Stimulated activated CD8-positive, alpha-beta memory T cell treated with anti-CD3 and anti-CD28 coated beads, Interleukin-15, amount 100 ng/mL, for 1 hour (primary cell): ENCODE data around the gene RACGAP1.
A peak's percentile ranks its signal among the peaks of the same experiment; 100 is the strongest.

Experiments
- DNase-seq: peaks from one replicate; pipeline ENCODE4 v3.0.0-alpha.2; 2020; ENCODE audit warnings: low read depth

Gene RACGAP1

DNA sequence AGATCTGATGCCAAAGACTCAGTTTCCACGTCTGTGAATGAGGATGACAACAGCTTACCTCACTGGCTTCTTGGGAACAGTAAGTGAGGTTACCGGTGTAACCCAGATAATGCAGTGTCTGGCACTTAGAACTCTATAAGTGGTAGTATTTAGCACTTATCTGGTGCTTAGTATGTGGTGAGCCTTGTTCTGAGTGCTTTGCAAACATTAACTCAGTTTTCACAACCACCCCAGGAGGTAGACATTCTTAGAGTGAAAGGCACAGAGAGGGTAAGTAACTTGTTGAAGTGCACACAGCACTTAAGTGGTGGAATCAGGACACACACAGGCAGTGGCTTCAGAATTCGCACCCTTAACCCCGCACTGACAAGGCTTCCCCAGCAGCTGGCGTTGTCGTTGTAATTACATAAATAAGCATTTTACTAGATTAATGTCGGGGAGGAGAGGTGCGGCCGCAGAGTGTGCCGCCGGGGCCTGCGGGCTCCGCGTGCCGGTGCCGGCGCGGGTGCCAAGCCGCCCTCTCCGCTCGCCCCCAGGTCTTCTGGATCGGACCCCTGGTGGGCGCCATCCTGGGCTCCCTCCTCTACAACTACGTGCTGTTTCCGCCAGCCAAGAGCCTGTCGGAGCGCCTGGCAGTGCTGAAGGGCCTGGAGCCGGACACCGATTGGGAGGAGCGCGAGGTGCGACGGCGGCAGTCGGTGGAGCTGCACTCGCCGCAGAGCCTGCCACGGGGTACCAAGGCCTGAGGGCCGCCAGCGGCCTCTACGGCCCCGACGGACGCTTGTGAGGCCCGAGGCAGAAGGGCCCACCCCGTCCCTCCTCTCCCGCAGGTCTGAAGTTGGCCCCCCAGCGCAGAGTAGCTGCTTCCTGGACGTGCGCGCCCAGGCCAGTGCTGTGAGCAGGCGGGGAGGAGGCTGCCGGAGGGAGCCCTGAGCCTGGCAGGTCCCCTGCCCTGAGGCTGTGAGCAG is 70.1 kb downstream of the RACGAP1 start:
- no peak for DNase-seq

DNA sequence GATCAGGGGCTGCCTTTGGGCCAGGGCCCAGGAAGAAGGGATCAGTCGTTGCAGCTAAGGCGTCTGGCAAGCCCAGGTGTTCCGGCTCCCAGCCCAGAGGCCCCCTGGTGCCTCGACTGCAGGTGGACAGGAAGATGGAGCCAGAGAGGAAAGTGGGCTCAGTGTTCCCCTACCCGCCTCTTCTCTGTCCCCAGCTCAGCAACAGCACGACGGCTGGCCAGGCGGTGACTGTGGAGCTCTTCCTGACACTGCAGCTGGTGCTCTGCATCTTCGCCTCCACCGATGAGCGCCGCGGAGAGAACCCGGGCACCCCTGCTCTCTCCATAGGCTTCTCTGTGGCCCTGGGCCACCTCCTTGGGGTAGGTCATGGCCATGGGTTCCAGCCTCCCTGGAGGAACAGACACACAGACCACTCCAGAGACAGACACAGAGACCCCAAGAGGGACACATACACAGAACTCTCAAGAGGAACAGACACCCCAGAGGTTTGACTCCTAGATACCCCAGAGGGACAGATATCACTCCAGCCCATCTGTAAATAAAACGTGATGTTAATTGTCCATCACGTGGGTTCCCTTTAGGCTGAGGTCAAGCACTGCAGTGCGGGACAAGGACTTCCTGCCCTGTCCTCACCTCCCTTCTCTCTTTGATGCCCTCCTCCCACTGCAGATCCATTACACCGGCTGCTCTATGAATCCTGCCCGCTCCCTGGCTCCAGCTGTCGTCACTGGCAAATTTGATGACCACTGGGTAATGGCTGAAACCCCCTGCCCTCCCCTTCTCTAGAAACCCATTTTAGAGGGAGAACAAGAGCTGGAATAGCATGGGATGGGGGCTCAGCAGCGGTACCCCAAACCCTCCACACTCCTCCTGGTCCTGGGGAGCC is 71.1 kb downstream of the RACGAP1 start:
- no peak for DNase-seq

DNA sequence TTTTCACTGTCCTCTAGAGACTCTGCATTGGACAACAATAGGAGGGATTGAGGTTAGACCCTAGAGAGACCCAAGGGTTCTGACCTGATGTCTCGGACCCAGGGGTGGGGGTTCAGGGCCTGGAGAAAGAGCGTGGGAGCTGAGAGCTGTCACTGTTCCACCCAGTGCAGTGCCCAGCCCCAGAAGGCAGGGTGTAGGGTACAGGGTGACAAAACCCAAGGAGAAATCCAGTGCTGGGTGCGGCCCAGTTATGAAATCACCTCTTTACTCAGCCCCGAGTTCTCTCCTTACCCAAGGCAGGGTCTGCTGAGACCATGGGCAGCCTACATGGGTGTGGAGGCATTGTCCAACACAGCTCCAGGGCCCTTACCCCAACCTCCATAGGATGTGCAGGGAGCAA is 72.1 kb downstream of the RACGAP1 start:
- DNase-seq = no peak

DNA sequence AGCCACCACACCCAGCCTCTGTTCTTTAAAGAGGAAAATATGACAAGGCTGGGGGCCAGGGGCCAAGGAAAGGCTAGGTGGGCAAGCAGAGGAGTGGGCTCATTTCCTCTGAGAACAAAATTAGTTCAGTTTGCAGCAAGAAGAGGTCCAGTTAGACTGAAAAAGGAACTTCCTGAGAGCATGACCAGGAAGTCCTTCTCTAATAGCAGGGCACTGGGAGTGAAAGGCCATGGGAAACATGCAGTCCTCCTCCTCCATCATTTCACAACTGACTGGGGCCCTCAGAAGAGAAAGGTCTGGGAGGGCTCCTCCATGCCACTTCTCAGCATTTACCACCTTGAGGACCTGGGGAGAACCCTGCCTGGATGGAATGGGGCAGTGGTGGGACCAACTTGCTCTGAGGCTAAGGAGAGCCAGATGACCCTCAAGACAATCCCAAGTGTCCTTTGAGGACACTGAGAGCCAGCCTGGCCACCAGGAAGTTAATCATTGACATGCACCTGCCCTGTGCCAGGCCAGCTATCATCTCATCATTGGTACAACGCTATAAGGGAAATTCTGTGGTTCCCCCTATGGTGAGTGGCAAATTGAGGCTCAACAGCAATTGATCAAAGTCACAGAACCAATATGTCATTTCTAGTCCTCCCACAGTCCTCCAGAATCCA is 72.8 kb downstream of the RACGAP1 start:
- DNase-seq = no peak

DNA sequence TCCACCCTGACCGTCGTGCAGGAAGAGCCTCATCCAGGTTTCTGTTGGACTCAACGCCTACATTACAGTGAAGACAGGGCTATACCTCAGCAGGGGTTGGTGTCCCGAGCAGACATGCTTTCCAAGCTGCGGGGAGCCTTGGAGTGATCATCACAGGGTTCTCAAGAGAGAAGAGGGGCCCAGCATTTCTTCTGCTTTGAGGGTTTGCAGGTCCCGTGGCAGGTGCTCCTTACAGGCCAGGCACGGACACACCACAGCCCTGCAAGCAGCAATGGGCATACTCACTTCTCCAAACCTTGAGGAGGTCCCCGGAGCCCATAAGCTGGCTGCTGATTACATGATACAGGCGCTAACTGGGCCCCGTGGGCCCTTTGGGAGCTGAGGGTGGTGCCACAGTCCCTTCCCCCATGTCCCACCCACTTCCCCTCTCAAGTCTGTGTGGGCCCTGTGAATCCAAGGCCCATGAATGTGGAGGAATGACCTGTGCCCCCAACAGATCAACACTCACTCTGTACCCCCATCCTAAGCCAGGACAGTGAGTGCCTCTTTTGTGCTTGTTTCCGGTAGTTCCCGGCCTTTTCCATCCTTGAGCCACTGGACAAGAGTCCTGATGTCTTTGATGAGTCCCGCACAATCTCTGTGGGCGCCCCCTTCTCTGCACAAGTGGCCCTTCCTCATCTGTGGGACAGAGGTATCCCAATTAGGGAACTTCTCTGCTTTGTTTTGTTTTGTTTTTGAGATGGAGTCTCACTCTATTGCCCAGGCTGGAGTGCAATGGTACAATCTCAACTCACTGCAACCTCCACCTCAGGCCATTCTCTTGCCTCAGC is 73.7 kb downstream of the RACGAP1 start:
- no peak for DNase-seq

DNA sequence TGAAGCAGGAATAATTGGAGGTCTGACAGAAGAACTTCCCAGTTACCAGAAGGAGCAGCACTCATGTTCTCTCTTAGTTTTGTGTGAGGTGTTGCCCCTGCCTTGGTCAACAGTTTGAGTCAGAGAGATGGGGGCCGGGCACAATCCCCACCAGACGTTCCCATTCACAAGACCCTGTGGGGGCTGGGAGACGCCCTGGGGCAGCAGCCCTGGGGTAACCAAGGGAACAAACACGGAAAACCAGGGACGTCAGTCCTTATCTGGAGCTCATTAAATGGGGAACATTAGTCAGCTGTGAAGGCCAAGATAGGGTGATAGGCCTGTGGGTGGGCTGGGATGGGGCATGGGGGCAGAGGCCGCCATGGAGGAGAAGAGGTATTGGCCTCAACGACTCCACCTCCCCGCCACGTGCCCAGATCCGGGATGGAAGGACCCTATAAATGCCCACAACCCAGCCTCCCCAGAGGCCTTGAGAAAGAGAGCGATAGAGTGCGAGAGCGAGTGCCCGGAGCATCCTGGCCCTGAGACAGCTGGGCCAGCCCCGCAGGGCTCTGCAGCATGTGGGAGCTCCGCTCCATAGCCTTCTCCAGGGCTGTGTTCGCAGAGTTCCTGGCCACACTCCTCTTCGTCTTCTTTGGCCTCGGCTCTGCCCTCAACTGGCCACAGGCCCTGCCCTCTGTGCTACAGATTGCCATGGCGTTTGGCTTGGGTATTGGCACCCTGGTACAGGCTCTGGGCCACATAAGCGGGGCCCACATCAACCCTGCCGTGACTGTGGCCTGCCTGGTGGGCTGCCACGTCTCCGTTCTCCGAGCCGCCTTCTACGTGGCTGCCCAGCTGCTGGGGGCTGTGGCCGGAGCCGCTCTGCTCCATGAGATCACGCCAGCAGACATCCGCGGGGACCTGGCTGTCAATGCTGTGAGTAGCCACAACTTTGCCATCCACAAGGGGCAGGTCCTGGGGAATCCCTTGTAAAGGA is 74.7 kb downstream of the RACGAP1 start, which contains the start of gene AQP2:
Gene AQP2, plus strand, starts transcription at position 465 of the 979 bp plus-strand sequence. Its CDS starts 94 bp downstream, at position 559.
- DNase-seq = no peak

DNA sequence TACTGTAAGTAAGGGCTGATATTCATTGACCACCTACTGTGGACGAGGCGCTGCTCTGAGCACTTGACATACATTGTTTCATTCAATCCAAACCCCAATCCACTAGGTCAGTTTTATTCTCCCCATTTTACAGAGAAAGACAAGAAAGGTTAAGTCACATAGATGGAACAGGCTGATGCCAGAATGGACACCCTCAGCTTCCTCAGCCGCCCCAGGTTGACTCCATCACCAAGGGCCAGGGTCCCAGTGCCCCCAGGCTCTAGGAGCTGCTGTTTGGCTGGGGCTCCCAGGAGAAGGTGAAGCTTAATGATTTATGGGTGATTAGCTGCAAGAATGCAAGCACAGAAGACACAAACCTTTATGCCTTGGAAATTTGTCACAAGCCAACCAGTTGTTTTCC is 75.4 kb downstream of the RACGAP1 start:
- no peak for DNase-seq

DNA sequence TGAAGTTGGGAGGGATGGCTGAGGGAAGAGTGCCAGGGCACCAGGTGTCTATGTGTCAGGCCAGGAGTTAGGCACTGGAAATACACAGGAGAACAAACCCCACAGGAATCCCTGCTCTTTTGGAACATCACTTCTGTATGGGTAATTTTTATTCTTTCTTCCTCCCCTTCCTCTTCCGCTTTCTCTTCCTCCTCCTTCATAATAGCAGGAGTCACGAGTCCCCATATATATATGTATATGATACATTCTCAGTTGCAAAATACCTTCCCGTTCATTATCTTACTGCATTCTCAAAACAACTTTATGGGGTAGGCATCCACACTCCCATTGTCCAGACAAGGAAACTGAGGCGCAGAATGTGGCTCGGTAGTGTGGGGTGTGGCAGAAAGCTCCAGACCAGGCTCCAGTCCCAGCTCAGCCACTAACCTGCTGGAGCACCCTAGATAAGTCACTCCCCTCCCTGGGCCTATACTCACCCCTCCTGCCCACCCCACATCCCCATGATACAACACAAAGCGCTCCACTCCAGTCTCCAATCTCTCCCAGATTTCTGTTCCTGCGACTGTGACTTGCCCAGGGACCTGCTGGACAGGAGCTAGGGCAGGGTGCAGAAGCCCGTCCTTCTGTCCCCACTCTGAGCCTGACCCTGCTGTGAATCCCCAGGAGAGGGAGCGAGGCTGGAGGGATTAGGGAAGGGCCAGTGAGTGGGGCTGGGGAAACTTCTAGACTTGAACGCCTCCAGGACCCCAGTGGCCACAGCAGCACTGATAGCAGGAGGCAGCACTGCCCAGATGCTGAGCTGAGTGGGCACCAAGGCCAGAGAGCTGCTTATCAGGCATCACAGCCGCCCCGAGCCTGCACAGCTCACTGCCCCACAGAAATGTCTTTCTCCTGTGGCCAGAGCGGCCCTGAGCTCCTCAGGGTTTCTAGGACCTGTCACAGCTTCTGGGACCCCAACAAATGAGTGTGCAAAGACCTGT is 76.1 kb downstream of the RACGAP1 start:
- DNase-seq = no peak

DNA sequence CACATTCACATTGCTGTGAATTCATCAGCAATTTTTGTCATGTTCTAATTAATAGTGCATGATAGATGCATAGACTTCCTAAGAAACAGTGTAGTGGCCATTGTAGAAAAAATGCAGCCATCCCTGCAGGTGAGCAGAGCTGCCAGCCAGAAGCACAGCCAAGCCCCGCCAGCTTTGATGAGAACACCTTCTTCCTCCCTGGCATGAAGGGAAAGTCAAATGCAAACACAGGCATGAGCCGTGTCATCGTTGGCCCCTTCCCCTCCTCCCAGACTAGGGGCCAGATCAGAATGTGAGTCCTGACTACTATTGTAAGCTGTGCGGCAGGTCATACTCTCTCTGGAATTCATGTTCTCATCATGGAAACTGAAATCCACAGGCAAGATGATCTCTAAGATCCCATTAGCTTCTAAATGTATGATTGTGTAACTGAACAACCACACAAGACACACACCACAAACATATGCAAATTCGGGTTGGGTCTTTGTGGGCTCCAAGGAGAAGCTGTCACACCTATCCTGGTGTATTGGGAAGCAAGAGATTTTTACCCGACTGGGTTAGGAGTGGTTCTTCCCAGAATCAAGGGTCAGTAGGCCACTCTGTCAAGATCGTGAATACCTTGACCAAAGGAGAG is 77.6 kb downstream of the RACGAP1 start:
- no peak for DNase-seq

DNA sequence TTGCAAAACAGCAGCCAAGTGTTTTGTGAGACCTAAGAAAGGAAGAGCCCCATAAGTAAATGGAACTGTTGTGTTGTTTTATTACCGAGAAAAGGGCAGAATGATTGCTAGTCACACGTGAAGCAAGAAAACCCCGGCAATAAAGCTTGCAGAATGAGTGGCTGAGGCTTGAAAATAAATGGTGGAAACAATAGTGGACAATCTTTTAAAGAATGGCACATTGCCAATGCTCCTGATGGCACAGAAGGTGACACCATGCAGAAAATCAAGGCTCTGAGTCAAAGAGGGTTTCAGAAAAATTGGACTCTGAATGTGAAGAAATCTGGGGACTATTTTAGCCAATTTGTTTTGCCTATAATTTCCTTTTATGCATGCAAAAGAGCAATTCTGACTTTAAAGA is 78.8 kb downstream of the RACGAP1 start:
- no peak for DNase-seq

DNA sequence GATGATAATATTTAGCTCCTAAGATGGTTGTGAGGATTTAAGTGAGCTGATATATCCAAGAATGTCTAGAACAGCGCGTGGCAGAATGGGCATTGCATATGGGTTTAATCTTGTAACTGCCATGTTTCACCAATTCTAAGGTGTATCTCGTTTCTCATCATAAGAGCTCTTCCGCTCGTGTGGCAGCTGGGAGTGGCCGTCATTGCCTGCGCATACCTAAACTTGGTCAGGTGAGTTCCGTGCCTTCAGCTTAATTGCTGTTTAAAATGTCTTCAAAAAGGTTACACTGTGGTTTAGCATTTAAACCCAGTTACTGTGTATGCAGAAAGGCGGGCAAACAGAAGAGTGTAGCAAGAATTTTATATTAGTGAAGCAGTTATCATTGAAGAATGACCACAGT is 79.2 kb downstream of the RACGAP1 start:
- DNase-seq = no peak

DNA sequence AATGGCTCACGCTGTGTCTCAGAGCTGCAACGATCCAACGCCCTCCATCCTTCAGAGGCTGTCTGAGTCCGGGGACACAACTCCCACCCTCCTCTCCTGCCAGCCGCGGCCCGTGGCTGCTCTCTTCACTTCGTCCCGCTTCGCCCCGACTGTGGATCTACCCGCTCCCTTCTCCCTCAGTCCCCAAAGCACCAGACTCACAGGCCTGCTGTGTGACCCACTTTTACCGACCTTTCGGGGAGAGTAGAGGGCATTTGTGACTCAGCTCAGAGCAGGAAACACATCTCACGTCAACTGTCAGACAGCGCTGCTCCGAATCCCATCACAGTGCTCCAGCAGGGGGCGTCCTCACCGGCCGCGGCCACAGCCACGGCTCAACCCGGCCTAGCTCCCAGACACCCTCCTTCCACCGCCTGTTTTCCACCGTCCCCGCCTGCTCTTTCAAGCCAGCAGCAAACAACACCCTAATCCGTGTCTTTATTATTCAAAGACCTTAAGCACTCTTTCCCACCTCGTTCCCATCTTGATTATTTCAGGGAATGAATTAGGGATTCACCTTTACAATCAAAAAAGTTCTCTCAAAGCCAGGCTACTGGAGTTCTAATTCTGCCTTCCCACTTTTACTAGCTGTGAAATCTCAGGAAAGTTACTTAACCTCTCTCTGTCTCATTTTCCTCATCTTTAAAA is 79.8 kb downstream of the RACGAP1 start:
- peak; percentile 73 for DNase-seq

DNA sequence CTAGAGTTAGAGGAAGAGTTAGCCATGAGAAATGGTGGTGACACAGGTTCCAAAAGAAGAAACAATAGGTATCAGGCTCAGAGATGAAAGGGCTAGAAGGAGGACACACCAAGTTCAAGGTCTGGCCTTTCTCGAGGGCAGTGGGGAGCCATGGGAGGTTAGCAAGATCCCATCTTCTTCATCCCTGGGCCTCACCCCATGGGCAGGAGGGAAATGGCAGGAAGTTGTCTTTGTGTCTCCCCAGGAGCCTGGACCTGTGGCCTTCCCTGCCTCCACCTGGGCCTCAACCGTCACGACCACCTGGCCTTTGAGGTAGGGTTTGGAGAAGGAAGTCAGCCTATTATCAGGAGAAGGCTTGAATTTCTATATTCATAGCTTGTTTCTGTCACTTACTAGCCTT is 80.6 kb downstream of the RACGAP1 start:
- no peak for DNase-seq

DNA sequence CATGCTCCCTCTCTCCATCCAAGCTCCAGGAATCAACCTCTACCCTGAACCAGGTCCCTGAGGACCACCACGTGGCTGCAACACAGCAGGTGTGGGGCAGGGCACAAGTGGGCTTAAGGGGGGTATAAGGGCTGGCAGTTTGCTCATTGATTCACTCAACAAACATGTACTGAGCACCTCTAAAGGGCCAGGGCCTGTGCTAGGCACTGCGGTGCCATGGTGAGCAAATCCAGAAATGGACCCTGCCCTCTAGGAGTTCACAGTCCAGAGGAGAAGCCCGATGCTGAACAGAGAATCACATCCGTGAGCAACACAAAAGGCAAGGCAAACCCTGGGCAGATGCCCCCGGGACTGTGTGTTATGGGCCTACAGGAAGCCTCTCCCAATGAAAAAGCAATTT is 81.2 kb downstream of the RACGAP1 start:
- DNase-seq = no peak

DNA sequence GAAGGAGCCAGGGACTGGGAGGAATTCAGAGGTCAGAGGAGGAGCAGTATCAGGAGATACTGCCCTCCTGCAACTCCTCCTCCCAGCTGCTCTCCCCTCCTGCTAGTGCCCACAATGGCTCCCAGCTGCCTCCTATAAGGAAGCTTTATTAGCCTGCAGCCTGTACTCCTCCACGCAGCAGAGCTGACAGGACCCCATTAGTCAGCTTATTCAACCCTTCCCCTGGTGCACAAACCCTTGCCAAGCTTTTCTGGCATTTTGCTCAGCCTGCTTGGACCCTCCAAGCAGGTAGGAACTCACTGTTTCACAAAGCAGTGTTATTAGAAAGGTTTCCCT is 81.7 kb downstream of the RACGAP1 start:
- DNase-seq = no peak

DNA sequence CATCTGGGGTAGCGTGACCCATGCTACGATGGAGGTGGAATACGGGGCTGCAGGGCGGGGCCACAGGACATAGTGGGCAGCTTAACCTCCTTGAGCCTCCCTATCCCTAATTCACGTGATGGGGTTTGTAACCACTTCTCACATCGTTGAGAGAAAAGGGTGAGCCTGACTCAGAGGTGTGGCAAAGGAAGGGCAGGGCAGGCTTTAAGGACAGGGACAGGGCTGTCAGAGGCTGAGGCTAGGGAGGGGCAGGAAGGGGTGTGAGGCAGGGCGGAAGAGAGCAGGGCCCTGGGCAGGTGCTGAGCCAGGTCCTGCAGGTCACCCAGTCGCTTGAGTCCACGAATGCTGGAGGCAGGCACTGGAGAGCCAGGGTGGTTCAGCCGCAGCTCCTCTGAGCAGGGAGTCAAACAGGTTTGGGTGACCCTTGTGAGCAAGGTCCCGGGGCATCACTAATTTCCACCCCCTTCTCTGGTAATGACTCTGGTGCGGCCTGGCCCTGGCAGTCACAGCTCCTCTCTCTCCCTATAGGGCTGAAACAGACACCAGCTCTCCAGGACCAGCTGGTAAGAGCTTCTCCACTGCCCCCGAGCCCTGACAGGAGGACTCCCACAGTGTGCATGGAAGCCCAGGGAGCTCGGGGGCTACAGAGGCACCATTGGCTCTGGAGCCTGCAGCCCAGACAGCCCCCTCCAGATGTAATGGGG is 82.2 kb downstream of the RACGAP1 start:
- DNase-seq = no peak

DNA sequence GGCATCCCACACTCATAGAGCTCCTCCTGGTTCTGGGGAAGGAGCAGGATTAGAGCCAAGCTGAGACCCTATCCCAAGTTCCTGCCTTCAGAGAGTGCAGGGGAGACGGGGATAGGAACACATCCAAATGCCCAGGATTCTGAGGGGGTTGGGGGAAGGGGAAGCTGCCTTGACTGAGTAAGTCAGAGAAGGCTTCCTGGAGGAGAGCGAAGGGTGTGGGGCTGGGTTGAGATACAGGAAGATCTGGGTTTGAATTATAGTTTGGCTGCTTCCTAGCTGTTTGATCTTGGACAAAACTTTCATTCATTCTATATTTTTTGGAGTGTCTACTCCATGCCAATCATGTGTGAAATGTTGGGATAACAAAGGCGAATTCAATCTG is 82.8 kb downstream of the RACGAP1 start:
- no peak for DNase-seq
